ENCODE results near the gene SETSIP.

GRCh38 chr1:92080128-92080985 is 5.1 kb upstream of the SETSIP start, which contains the start of gene BTBD8:
- TF ChIP-seq, protein P1, sequence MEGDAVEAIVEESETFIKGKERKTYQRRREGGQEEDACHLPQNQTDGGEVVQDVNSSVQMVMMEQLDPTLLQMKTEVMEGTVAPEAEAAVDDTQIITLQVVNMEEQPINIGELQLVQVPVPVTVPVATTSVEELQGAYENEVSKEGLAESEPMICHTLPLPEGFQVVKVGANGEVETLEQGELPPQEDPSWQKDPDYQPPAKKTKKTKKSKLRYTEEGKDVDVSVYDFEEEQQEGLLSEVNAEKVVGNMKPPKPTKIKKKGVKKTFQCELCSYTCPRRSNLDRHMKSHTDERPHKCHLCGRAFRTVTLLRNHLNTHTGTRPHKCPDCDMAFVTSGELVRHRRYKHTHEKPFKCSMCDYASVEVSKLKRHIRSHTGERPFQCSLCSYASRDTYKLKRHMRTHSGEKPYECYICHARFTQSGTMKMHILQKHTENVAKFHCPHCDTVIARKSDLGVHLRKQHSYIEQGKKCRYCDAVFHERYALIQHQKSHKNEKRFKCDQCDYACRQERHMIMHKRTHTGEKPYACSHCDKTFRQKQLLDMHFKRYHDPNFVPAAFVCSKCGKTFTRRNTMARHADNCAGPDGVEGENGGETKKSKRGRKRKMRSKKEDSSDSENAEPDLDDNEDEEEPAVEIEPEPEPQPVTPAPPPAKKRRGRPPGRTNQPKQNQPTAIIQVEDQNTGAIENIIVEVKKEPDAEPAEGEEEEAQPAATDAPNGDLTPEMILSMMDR (IDR thresholded peaks at IDR 0.05; ENCODE audit: insufficient read depth, low read length), result no peak
- TF ChIP-seq GABPA (IDR thresholded peaks at IDR 0.05; ENCODE audit: low read depth), result no peak
- no peak for TF ChIP-seq REST (IDR thresholded peaks at IDR 0.05; ENCODE audit: insufficient replicate concordance, low read depth)
- TF ChIP-seq POLR2AphosphoS5 (IDR thresholded peaks at IDR 0.05; ENCODE audit: low read depth), result peak; percentile 47; the same call in 1 of the 2 replicates
- no peak for TF ChIP-seq SPI1 (IDR thresholded peaks at IDR 0.05; ENCODE audit: borderline replicate concordance, low read depth)
